Tongue (tissue), 2 donors: Measurements from ENCODE around the gene GPR39. TPM values are rescaled to one million over a fixed set of nuclear protein-coding genes. Genes with fewer than 3 reads are reported as not detected.

Experiments
- DNase-seq: peaks from one replicate; pipeline ENCODE4 v3.0.0-alpha.2; 2015
- total RNA-seq: library from RNA; depleted of rRNA; stranded (reverse); fragments of >200 nt; gene quantifications from one replicate; pipeline ENCODE4 v1.2.3, GENCODE V29; 2014

Gene GPR39
- total RNA-seq, 1 donor from 2014 or later, result 0.10 TPM

DNA sequence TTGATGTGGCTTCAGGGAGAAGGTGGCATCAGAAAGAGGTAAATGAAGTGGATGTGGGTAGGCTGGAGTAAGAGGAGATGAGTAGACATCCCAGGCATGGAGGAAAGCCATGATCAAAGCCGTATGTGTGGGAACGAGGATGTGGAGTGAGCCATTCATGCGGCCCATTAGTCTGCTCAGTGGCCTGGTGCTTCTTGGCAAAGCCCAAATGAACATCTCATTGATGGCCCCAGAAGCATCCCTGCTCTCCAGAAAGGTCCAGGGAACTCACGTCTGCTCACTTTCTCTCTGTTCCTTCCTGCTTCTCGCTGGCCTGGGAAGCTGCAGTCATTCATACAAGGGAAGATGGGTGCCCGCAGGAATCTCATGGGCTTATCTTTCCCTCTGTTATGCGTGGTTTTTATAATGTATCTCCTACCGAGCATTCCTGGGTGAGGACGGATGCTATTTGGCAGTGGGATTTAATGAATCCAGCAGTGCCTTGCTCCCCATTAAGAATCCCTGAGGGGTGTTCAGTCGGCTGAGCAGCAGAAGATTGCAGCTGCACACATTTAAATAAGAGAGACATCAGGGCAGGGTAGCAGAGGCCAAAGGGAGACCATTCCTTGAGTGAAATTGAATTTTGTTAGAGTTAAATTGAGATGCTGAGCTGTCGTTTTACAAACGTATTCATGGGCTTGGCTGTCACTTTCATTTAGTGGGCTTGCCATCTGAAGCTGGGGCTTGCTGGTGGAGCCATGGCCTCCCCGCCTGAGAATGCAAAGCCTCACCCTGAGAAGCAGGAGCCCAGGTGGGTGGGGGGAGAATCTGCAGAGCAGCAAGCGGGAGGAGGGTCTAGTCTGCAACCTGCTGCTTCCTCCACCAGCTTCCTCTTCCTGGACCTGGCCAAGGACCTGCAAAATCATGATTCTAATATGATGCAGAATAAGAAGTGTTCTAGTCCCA, 188.9 kb downstream of the GPR39 start:
- DNase-seq, result no peak

- no peak for DNase-seq
Observed at GRCh38 chr2:132606649-132607048, 190.0 kb downstream of the GPR39 start.

GRCh38 chr2:132607426-132608090, 191.0 kb downstream of the GPR39 start:
- no peak for DNase-seq

DNA sequence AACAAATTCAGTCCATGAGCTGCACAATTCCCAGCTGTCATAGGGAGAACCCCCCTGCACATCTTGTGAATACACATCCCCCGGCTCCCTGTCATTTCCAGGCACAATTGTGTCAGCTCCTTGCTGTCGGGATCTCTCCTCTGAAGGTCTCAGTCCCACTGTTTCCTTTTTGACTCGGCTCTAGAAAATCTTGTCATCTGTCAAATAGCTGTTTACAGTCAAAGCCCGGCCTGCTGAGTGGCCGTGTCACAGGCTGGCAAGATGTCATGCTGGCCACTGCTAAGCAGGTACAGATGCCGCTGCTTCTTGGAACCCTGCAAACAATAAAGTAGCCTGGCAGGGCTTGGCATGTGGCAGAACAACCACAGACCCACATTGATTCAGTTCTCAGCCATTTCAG, 191.7 kb downstream of the GPR39 start:
- DNase-seq, result no peak

DNA sequence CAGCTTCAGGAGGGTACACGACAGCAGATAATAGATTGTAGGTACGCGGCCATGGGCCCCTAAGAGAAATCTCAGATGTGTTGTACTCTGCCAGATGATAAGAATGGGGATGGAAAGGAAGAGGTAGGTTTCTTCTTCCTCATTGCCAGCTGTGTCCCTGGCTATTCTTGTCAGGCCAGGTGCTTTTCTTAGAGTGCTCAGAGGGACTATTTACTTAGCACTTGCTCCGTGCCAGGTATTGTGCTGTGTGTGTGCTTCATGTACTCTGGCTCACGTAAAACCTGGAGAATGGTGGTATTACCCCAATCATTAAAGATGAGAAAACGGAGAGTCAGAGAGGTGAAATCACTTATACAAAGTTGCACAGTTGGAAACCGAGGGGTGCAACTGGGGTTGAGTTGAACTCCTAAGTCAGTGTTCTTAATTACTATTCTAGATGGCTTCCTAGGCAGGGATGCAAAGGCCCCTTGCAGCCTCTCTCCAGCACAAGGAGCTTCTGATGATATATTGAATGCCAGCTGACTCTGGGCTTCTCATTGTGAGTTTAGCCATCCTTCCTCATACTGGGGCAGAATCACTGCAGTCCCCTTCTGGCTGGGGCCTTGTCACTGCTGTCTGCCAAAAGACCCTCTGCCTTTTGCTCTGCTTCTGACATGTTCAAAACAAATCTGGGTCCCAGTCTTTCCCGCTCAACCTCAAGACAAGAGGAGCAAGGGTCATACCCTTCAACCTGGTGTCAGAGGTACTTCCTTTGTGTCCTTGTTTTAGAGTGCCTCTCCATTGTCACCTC, 192.7 kb downstream of the GPR39 start:
- no peak for DNase-seq

DNA sequence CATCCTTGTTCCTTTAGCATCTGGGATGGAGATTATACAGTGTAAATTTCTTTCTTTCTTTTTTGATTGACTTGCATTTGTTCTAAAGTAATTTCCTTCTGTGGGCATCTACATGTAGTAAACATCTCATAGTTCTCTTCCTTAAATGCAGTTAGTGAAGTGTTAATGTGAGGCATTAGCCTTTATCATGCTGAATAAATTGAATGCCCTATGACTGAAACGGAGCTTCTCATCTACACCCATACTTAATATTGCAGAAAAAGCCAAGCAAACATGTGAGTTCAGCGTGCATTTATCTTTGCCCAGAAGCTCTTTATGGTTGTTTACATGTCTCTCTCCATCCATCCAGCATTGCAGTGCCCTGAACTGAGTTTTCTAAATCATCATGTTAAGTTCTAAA, 195.1 kb downstream of the GPR39 start:
- no peak for DNase-seq

GRCh38 chr2:132615329-132616085, 198.9 kb downstream of the GPR39 start:
- DNase-seq, result no peak

GRCh38 chr2:132617989-132618388, 201.4 kb downstream of the GPR39 start:
- DNase-seq, result no peak

DNA sequence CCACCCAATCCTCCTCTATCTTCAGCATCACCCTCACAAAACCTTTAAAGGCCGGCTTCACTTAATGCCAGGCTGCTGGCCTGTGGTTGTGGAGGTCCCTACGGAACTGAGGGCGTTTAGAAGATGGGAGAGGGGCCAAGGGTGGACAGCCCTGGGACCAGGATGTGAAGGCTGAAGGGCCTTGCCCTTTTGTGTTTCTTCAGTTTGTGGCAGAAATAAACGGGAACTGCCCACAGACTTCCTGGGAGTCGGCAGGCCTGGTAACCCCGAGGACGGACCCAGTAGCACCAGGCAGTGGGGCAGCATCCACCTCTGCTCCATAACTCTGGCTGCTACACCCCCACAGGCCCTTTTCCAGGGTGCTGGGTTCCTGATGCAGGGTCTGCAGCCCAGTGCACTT, 202.1 kb downstream of the GPR39 start:
- DNase-seq, result no peak

GRCh38 chr2:132620115-132620514, 203.5 kb downstream of the GPR39 start:
- DNase-seq, result no peak

DNA sequence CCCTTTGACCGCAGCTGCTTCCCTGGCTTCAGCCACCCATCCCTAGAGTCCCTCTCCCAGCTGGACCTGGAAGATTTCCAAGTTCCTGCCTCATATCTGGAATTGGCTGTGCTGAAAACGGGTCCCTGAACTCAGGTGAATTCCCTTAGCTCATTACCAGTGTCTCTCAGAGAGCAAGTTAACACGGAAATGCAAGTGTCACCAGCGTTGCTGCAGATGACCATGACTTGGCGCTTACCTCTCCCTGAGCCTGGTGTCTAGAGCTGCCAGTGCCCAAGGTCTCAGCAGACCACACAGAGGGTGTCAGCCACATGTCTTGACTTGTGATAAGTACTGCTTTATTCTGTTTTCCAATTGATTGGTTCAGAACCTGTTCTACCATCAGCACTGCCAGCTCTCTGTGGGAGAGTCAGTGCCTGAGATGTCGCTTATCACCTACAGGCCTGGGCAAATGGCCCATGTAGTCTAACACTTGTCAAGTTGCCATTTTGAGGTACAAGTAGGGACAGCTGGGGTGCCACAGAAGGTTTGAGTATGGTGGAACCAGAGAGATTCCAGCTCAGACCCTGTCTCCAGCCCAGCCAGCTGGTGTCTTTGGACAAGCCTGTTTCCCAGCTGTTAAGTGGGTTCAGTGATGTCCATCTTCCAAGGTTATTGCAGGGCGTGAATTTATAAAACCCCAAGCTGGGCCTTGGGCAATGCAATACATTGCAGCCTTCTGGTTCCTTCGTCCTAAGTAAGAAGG, 204.7 kb downstream of the GPR39 start:
- peak; percentile 52 for DNase-seq

- DNase-seq, result peak; percentile 59
Observed at GRCh38 chr2:132623096-132623839, 206.7 kb downstream of the GPR39 start.

- DNase-seq, result no peak
Observed at GRCh38 chr2:132627536-132627935, 210.9 kb downstream of the GPR39 start.

DNA sequence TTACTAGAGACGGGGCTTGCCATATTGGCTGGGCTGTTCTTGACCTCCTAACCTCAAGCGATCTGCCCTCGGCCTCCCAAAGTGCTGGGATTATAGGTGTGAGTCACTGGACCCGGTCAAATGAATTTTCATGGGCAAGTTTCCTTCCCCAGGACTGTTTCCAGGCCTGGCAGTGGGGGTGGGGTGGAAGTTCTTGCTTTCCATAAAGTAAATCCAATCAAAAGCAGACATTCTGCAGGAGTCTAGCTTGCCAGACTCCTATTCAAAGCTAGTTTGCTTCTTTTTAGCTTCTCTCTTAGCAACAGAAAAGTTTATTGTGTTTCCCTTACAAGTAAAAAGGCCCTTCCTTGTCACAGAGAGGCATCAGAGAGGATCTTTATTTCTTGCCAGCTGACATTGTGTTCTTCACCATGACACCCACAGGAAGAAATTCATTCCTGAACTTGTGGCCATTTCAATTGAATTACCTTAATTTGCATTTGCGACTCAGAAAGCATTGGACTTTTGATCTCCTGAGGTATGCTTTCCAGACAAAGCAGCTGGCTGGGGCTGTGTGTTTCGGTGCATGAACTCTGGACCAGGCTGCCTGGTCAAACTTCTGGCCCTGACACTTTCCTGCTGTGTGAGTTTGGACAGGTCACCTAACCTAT, 215.5 kb downstream of the GPR39 start:
- DNase-seq, result peak; percentile 47

DNA sequence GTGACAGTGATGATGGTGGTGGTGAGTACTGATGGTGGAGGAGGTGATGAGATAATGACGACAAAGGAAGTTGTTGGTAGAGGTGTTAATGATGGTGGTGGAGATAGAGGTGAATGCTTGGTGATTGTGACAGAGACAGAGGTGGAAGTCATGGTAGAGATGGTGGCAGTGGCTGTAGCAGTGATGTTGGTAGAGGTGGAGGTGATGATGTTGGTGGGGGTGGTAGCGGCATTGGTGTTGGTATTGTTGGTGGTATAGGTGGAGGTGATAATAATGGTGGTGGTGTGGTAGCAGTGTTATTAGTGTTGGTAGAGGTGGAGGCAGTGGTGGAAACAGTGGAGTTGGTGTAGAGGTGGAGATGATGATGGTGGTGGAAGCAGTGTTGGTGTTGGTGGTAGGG, 217.0 kb downstream of the GPR39 start:
- no peak for DNase-seq

GRCh38 chr2:132636346-132636745, 219.7 kb downstream of the GPR39 start:
- DNase-seq, result no peak

- no peak for DNase-seq
Observed at GRCh38 chr2:132638313-132639040, 221.9 kb downstream of the GPR39 start.

GRCh38 chr2:132640116-132640515, 223.5 kb downstream of the GPR39 start:
- DNase-seq, result no peak

- no peak for DNase-seq
Observed at GRCh38 chr2:132641819-132642218, 225.2 kb downstream of the GPR39 start.
